ENCODE results near the gene CHCT1.

- TF ChIP-seq CTCF (IDR thresholded peaks at IDR 0.05) (no peak), SIN3A (IDR thresholded peaks at IDR 0.05; ENCODE audit: borderline replicate concordance, insufficient read depth, low read depth, low read length) (no peak), POLR2AphosphoS5 (IDR thresholded peaks at IDR 0.05; ENCODE audit: low read depth, low read length) (no peak), REST (IDR thresholded peaks at IDR 0.05; ENCODE audit: insufficient read depth in 1 of 2, low read depth in 2 of 2, low read length in 1 of 2) (no peak)
Measured at GRCh38 chr17:60463157-60463835, 41.0 kb downstream of the CHCT1 start.

Measured in Panc1 (cell line).